KOPT-K1 (cell line): ENCODE measurements around the gene STXBP5.

Experiments
- H3K27ac ChIP-seq: fragments of 200-600 bp; sonication (generic); 2 replicates; pipeline ENCODE4 v1.5.1; 2016; ENCODE audit warnings: antibody characterized with exemption, mild to moderate bottlenecking, low read depth, low read length; ENCODE audit not compliant: poor library complexity, severe bottlenecking
- H3K36me3 ChIP-seq: fragments of 200-600 bp; sonication (generic); 2 replicates; pipeline ENCODE4 v1.5.1; 2017; ENCODE audit warnings: antibody characterized with exemption, mild to moderate bottlenecking, low read length, moderate library complexity; ENCODE audit not compliant: insufficient read depth
- H3K9me3 ChIP-seq: fragments of 200-600 bp; sonication (generic); 2 replicates; pipeline ENCODE4 v1.5.1; 2017; ENCODE audit warnings: antibody characterized with exemption, low read length, mild to moderate bottlenecking; ENCODE audit not compliant: insufficient read depth, poor library complexity, severe bottlenecking

Gene STXBP5

GRCh38 chr6:147311218-147311617, 107.0 kb downstream of the STXBP5 start:
- no peak overlapping the region for H3K27ac ChIP-seq

GRCh38 chr6:147321260-147321659, 117.0 kb downstream of the STXBP5 start:
- no peak overlapping the region for H3K27ac ChIP-seq
- H3K36me3 ChIP-seq = peaks cover 5% of the 10 kb centered on the region; the same call in 1 of the 2 replicates
- no peaks in the 10 kb centered on the region for H3K9me3 ChIP-seq

More at GRCh38 chr6:147311218-147311617, 107.0 kb downstream of the STXBP5 start:
- Histone ChIP-seq H3K9me3 (no peaks in the 10 kb centered on the region), H3K36me3 (peaks cover 5% of the 10 kb centered on the region)

- Histone ChIP-seq H3K9me3 (no peaks in the 10 kb centered on the region), H3K36me3 (peaks cover 5% of the 10 kb centered on the region; the same call in 1 of the 2 replicates), H3K27ac (no peak overlapping the region)
Measured at GRCh38 chr6:147322299-147323162, 118.3 kb downstream of the STXBP5 start.

- Histone ChIP-seq H3K27ac (no peak overlapping the region), H3K36me3 (peaks cover 9% of the 10 kb centered on the region), H3K9me3 (no peaks in the 10 kb centered on the region)
Measured at GRCh38 chr6:147325557-147325956, 121.3 kb downstream of the STXBP5 start.

GRCh38 chr6:147331401-147331800, 127.2 kb downstream of the STXBP5 start:
- Histone ChIP-seq H3K9me3 (no peaks in the 10 kb centered on the region), H3K36me3 (peaks cover 9% of the 10 kb centered on the region)

GRCh38 chr6:147337921-147338320, 133.7 kb downstream of the STXBP5 start:
- no peaks in the 10 kb centered on the region for H3K9me3 ChIP-seq
- no peak overlapping the region for H3K27ac ChIP-seq
- no peaks in the 10 kb centered on the region for H3K36me3 ChIP-seq

More at GRCh38 chr6:147331401-147331800, 127.2 kb downstream of the STXBP5 start:
- H3K27ac ChIP-seq = no peak overlapping the region

- Histone ChIP-seq H3K27ac (no peak overlapping the region), H3K9me3 (no peaks in the 10 kb centered on the region), H3K36me3 (no peaks in the 10 kb centered on the region)
Measured at GRCh38 chr6:147341486-147341885, 137.3 kb downstream of the STXBP5 start.

- Histone ChIP-seq H3K9me3 (no peaks in the 10 kb centered on the region), H3K27ac (no peak overlapping the region), H3K36me3 (no peaks in the 10 kb centered on the region)
Measured at GRCh38 chr6:147345902-147346301, 141.7 kb downstream of the STXBP5 start.

GRCh38 chr6:147347179-147347881, 143.1 kb downstream of the STXBP5 start:
- Histone ChIP-seq H3K27ac (no peak overlapping the region), H3K9me3 (no peaks in the 10 kb centered on the region), H3K36me3 (no peaks in the 10 kb centered on the region)

- Histone ChIP-seq H3K27ac (no peak overlapping the region), H3K36me3 (no peaks in the 10 kb centered on the region), H3K9me3 (no peaks in the 10 kb centered on the region)
Measured at GRCh38 chr6:147347882-147348575, 143.8 kb downstream of the STXBP5 start.

- Histone ChIP-seq H3K36me3 (no peaks in the 10 kb centered on the region), H3K27ac (no peak overlapping the region), H3K9me3 (no peaks in the 10 kb centered on the region)
Measured at GRCh38 chr6:147361311-147361981, 157.2 kb downstream of the STXBP5 start.

GRCh38 chr6:147366290-147366689, 162.1 kb downstream of the STXBP5 start:
- Histone ChIP-seq H3K9me3 (no peaks in the 10 kb centered on the region), H3K36me3 (no peaks in the 10 kb centered on the region), H3K27ac (no peak overlapping the region)

GRCh38 chr6:147371325-147371724, 167.1 kb downstream of the STXBP5 start:
- H3K36me3 ChIP-seq = no peaks in the 10 kb centered on the region
- no peaks in the 10 kb centered on the region for H3K9me3 ChIP-seq
- no peak overlapping the region for H3K27ac ChIP-seq

GRCh38 chr6:147372806-147373205, 168.6 kb downstream of the STXBP5 start:
- Histone ChIP-seq H3K36me3 (no peaks in the 10 kb centered on the region), H3K27ac (no peak overlapping the region), H3K9me3 (no peaks in the 10 kb centered on the region)
